GM19240 (cell line): ENCODE data around the gene BNC2.
"Not testable (repeated sequence)": the region's sequence is repeated elsewhere in the genome, so short reads cannot be mapped to it uniquely, and the experiment has no call there.

Source experiments
- DNase-seq: peaks from one replicate; pipeline ENCODE4 v3.0.0; 2011; ENCODE audit warnings: low spot score; ENCODE audit not compliant: insufficient read length

Gene BNC2

DNA sequence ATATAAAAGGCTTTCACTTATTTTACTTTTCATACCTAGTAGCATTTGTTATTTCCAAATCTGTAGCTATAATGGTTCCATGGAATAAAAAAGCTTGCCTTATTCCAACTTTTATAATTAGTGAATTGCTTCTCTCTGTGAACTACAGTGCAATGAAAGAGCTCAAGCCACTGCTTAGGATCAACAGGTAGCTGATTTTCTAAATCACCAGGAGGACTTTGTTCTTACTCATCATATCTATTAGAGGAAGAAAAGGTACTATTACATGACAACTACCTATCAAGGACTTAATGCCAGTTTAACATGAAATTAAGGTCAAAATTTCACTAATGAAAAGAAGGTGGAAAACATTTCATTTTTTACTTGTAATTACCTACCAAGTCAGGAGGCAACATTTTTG is 414.6 kb downstream of the BNC2 start:
- DNase-seq: no peak

DNA sequence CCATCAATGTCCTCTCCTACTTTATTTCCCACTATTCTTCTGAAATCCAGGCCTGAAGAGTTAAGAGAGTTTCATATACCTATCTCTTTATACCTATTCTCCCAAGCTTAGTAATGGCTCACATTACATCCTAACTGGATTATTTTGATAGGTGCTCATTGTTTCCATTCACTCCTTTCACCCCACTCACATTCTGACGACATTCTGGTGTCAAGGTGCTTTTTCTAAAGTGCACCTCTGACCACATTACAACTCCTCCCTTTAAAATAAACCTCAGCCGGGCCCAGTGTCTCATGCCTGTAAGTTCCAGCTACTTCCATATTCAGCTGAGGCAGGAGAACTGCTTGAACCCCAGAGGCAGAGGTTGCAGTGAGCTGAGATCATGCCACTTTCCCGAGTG is 417.1 kb downstream of the BNC2 start:
- no peak for DNase-seq

DNA sequence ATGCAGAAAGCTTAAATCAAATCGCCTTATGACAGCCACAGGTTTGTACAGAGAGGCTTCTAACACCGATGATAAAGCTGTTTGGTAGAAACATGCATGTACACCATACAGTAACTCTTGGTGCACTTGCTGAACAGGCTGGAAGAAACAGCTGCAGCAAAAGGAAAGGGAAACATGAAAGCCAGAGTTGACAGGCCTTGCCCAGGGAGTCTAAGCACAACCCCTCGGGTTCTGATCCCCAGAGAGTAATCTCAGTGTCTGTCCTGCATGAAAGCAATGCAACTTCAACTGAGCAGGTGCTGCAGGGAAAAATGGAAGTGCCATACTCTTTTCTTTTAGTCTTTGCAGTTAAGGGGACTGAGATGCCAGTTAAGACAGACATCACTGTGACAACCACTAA is 419.9 kb downstream of the BNC2 start:
- no peak for DNase-seq

DNA sequence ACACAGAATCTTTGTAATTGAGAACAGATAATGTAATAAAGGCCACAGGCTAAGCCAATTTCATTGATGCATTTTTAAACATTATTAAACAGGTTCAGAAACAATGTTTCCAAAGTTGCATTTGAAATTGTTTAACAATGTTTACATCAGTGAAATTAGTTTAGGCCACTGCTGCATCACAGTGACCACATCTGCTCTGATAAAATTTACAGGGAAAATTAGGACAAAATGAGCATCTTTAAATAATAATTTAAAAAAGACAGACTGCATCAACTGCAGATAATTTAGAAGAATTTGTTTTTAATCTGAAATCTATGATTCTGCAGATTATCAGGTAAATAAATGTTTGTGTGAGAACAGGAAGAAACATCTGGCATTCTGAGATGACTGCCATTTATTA is 420.4 kb downstream of the BNC2 start:
- no peak for DNase-seq

DNA sequence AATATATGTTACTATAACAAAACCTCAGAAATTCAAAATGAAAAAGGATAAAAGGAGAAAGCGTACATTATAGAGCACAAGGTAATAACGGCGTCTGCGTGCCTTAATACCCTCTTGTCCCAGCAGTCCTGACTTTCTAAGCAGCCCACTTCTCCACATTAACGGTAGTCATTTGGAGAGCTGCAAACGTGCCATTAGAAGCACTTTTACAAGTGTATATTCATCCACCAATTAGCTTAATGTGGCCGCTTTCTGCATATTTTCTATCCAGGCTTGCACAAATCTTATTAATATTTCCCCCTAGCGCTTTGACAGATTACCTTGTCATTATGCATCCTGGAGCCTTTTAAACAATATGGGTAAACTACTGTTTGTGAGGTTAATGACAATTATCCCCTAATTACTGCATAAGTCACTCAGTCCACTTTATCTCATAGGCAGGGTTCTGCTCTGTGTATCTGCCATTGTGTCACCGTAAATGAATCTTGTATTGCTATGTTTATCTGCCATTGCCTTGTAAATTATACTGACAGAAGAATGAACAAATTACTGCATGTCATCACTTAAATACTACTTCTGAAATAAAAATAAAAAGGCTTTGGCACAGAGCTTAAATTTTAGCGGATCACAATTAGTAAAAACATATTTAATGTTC is 421.3 kb downstream of the BNC2 start:
- DNase-seq: no peak

DNA sequence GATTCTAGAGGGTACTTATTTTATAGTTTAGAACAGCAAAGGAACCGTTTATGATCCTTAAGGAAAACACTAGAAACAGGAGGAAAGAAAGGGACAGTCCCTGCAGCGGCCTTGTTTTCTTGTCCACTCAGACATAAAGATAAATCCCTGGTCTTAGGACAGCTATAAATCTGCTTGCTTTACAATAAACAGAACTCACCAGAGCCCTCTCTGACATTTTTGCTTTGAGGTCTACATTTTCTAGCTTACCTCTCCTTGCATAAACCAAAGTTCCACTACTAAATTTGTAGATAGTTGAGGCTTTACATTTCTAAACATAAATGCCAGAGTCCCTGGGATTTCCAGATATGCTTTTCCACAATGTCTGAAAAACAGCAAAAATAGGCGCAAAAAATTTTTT is 422.5 kb downstream of the BNC2 start:
- no peak for DNase-seq

DNA sequence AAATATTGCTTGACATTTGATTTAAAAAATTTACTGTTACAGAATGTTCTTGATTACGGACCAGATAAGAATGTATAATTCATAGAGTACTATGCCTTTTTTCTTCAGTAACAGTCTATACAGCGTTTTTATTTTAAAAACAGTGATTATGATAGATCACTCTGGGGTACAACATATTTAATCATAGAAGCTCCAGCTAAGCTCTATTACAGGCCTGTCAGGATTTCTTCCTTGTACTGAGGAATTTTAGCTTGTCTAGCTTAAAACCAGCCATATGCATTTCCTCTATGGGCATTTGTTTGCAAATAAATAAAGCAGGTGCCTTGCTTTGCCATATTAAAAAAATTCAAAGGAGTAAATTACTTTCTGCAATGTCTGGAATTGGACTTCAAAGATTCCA is 423.8 kb downstream of the BNC2 start:
- DNase-seq: no peak

DNA sequence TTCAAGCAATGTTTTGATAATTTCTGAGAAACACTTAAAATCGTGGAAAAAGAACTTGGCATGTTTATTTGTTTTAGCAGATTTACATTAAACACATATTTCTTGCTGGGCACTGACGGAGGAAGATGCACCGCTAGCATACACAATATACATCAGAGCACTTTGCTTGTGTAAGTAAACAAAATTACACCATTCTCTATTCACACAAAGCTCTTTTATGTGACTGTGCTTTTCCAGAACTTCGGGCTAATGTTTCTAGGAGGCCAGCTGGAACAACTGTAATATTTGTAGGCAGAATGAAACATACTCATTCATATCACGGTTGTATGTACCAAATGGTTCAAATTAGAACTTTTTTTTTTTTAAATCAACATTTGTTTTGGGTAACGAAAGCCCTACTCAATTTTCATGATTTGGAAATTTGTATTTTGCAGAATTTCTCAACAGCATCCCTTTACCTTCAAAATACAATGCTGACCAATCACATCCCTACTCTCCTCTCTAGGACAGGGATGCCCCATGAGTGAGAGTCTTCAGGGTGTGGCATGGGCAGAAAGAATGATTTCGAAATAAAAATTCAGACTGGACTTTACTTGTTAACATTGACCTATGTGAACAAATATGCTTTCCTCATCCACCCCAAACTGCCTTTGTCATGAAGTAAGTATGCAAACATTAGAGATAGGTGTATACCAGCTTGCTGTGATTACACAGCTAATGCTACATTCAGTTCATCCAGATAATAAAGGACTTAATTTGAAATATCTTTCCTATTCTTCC is 425.1 kb downstream of the BNC2 start:
- no peak for DNase-seq

DNA sequence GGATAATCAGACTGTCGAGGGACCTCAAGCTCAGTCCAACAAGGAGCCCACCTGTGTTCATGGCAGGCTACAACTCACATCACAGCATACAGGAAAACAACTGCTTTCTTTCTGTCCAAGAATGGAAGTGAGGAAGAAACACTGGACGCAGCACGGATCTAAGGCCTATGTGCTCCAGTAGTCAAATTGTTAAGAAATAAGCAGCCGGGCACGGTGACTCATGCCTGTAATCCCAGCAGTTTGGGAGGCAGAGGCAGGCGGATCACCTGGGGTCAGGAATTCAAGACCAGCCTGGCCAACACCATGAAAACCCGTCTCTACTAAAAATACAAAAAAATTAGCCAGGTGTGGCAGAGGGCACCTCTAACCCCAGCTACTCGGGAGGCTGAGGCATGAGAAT is 427.8 kb downstream of the BNC2 start:
- DNase-seq: no peak

DNA sequence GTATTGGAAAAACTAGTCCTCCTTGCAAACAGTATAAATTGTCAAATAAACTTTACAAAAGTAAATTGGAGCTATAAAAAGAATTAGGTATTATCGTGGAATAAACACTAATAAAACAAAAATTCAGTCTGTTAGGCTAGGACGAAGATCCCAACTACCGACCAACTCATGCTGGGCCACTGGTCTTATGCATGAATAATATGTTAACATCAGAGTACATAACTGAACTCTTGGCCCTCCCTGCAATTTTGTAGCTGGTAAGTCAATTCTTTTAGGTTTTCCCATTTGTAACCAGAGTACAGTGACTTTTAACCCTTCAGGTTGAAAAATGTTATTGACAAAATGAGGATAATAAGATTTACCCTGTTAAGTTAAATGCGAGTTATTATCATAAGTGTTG is 428.7 kb downstream of the BNC2 start:
- no peak for DNase-seq

DNA sequence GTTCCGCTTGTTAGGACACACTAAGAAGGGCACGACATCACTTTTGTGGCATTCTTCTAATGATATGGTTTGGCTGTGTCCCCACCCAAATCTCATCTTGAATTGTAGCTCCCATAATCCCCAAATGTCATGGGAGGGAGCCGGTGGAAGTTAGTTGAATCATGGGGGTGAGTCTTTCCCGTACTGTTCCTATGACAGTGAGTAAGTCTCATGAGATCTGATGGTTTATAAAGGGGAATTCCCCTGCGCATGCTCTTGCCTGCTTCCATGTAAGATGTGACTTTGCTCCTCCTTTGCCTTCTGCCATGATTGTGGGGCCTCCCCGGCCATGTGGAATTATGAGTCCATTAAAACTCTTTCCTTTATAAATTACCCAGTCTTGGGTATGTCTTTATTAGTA is 431.6 kb downstream of the BNC2 start:
- DNase-seq: not testable (repeated sequence)

DNA sequence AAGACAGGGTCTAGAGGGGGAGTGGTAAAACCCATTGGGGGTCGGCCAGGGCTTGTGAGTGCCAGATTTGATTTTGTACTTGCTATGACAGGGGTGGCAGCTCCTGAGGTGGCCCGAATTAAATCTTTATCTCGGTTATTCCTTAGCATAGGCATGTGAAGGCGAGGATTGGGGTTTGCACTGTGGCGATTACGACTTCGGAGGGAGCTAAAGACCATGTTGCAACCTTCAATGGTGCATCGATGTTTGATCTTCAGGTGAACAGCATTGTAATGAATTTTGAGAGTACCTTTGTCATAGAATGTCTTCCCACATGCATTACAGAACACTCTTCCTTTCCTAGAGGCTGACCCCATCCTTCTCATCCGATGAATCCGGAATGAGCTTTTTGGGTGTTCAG is 433.9 kb downstream of the BNC2 start:
- DNase-seq: no peak

DNA sequence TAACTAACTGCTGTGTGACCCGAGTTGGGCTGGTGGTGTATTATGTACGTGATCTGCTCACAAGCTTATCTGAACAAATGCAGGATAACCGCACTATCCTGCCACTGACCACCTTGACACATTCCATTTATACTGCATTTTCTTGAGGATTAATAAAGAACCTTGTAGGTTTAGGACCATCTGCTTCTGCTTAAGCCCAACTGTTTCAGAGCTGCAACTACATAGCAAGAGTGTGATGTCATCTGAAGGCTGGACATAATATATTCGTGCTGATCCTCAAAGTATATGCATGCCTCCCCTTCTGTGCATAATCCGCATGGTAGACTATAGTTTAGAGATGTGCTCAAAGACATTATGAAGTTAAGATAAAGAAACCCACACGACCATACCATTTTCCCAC is 435.9 kb downstream of the BNC2 start:
- DNase-seq: no peak

DNA sequence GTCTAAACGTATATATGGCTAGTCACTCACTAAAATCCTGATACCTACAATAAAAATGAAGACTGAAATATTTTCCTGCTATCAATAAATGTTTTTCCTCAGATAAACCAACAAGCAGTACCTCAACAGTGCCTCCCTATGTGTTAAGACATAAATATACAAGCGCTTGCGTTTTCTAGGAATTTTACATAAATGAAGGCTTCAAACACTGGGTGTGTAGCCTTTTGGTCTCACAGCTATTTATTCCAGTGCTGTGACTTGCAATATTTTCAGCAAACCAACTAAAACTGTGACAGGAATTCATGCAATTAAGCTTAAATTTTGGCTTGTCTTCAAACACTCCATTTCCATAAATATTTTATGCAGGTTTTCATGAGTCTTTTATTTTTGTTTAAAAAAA is 437.0 kb downstream of the BNC2 start:
- DNase-seq: no peak

DNA sequence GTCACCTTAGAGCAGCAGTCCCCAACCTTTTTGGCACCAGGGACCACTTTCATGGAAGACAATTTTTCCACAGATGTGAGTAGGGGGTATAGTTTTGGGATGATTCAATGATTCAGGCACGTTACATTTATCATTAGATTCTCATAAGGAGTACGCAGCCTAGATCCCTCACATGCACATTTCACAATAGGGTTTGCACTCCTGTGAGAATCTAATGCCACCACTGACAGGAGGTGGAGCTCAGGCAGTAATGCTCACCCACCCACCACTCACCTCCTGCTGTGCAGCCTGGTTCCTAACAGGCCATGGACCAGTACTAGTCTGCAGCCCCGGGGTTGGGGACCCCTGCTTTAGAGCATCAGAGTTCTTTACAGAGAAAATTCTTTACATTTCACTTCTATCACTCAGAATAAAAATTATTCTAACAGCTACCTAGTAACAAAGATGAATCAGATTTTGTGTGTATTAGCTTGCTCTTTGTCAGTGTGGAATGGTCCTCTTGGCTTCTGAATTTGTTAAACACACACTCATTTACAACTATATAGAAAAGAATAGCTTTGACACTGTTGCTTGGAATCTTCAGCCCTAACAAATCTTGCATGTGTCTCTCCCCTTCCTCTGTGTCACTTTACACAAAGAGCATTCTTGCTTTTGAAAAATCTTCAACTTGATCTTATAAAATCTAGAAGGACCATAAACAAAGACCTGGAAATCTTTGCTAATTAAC is 438.6 kb downstream of the BNC2 start:
- DNase-seq: no peak

DNA sequence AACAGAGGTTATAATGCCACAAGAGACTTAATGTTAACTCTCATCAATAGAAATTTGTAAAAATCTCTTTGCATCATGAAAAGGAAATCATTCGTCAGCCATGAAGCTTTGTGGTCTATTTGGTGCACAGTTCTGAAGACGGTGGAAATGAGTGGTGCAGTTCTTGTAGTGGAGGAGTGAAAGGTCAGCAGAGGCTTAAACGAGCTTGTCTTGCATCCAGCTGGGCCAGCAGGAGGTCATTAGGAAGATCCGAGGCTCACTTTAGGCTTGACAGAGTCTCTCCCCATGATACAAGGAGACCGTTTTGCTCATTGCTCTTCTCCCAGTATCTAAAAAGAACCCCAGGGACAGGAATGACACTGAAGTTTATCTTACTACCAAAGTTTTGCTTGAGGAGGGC is 440.8 kb downstream of the BNC2 start:
- no peak for DNase-seq

DNA sequence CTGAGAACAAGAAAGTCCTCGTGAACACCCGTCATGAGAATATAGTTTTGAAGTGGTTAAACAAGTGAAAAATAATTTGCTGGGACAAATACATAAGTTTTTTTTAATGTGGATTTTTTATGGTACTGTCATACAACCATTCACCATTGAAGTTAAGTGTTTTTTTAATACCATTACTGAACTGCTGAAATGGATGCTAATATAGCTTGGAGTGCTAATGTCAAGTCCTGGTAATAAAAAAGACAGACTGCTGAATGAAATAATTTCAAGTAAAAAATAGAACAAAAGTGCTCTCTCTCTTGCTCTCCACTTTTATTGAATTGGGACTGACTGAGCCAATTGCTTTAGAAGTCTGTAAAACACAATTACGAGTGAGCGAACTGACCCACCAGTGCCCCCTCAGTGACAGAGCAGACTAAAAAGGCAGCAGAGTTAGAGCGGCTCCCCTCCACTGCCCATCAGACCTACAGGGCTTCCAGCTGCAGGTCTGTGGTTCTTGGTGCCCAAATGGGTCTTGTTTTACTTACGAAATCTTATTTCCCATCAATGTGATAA is 442.5 kb downstream of the BNC2 start:
- DNase-seq: no peak

DNA sequence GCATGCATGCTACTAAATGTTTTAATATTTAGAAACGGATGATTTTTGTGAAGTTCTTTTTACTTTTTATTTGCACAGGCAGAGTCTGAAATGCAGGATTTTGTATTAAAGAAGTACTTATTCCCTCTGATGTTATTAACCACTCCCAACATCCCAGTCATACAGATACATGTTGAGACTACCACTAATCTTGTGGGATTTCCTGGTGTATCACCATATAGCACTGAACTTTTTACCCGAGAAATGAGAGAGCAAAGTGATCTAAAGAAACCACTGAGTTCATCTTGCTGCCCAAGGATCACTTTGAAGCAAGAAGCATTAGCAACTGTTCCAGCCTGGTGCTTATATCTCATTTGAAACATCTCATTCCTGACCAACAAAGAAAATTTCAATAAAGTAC is 443.8 kb downstream of the BNC2 start:
- DNase-seq: no peak

DNA sequence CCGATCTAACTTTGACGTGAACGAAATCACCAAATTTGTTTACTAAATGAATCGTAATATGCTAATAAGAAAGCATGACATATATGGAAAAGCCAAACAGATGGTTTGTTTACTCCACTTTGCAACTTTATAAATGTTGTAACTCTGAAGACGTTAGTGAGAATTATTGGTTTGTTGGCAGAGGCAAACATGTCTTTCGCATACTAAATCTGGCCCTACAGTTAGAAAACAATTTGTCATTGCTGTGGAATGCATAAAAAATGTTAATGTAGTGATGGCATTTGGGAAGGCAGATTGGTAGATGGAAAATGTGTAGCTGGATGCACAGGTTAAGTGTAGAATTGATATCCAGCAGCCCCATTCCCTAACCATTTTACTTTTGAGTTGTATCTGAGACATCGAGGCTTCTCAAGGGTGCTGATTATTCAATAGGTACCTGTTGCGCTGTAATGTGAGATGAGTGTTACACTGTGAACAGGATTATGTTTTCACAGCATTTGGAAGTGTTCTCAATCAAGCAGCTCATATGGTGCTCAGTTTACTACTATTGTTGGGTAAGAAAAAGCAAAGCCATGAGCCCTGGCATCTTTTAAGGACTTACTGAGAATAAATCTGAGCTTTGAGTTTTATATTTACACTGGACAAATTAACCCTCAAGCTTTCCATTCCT is 444.8 kb downstream of the BNC2 start:
- no peak for DNase-seq

DNA sequence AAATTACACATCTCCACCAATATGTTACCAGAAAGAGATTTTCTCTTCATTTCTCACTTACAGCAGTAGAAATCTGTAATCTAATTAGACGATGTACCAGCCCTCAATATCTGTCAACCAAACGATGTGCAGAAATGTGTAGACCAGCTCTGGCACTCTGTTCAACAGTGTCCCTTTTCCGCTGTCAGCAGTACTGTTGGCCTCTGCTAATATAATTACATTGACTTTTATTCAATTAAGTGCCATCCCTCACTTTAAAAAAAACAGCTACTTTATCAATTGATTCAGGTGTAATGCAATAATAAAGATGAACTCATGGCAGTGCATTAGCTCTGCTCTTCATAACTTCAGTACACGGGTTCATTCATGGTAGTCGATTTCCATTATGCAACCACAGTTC is 448.4 kb downstream of the BNC2 start:
- DNase-seq: no peak

DNA sequence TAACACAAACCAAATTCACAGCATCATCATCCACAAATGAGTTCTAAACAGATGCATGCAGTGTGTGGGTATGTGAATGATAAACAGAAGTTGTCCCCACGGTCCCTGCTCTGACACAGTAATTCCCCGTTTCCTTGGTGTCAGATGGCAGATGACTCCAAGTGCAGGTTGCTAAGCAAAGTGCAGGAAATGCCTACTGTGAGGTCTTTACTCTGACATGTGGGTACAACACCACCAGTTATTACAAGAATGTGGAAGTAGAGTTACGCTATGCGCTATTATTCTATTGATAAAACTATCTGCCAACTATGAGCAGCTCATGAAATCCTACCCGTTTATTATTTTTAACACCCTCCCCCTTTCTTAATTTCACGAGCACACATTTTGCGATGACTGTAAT is 448.9 kb downstream of the BNC2 start:
- no peak for DNase-seq

DNA sequence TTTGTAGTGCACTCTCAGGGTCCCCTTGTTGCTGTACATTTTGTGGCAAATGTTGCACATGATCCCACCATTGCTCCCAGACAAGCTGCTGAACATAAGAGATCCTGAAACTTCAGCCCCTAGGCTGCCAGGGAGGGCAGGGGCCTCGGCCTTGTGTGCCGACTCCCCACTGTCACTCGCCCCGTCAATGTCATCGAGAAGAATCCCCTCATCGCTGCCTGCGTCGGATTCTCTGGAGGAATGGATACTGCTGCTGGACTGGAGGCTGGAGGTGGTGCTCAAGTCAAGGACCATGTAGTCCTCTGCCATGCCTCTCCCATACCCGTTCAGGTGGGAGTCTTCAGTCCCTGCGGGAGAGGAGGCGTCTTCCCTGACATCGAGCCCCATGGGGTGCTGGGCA is 451.3 kb downstream of the BNC2 start:
- no peak for DNase-seq
